ENCODE results near the gene ULK3.

ULK3 gene

GRCh38 chr15:74867466-74868038, 24.6 kb upstream of the ULK3 start:
- DNase-seq: no peak

- no peak for DNase-seq
These were observed 23.1 kb upstream of the ULK3 start for GRCh38 chr15:74866090-74866489.

- no peak for DNase-seq
These were observed 22.4 kb upstream of the ULK3 start for GRCh38 chr15:74865316-74865715.

GRCh38 chr15:74864296-74864695, 21.3 kb upstream of the ULK3 start:
- DNase-seq: no peak

- DNase-seq: no peak
These were observed 20.5 kb upstream of the ULK3 start for GRCh38 chr15:74863239-74864056.

GRCh38 chr15:74858369-74858740, 15.4 kb upstream of the ULK3 start:
- no peak for DNase-seq

GRCh38 chr15:74857671-74858368, 14.9 kb upstream of the ULK3 start:
- DNase-seq: no peak

GRCh38 chr15:74857082-74857655, 14.2 kb upstream of the ULK3 start:
- no peak for DNase-seq

GRCh38 chr15:74856537-74856936, 13.6 kb upstream of the ULK3 start:
- no peak for DNase-seq

GRCh38 chr15:74855857-74856256, 12.9 kb upstream of the ULK3 start:
- no peak for DNase-seq

- no peak for DNase-seq
These were observed 11.6 kb upstream of the ULK3 start for GRCh38 chr15:74854453-74855022.

- no peak for DNase-seq
These were observed 9.0 kb upstream of the ULK3 start for GRCh38 chr15:74851960-74852359.

- DNase-seq: no peak
These were observed 7.4 kb upstream of the ULK3 start for GRCh38 chr15:74850393-74850792.

- DNase-seq: no peak
These were observed 4.5 kb upstream of the ULK3 start for GRCh38 chr15:74847432-74847831.

GRCh38 chr15:74845581-74845980, 2.6 kb upstream of the ULK3 start:
- DNase-seq: no peak

- no peak for DNase-seq
These were observed 2.2 kb upstream of the ULK3 start for GRCh38 chr15:74845208-74845568.

- DNase-seq: no peak
These were observed 1.6 kb upstream of the ULK3 start for GRCh38 chr15:74844319-74845207.

- no peak for DNase-seq
These were observed 939 bp upstream of the ULK3 start for GRCh38 chr15:74843891-74844299.

- no peak for DNase-seq
These were observed 481 bp upstream of the ULK3 start for GRCh38 chr15:74843445-74843828.

- DNase-seq: no peak
These were observed 1.0 kb downstream of the ULK3 start for GRCh38 chr15:74841891-74842373.

- no peak for DNase-seq
These were observed 1.8 kb downstream of the ULK3 start for GRCh38 chr15:74840851-74841775.
